ENCODE results near the gene SRPK2. TPM values are rescaled to one million over a fixed set of nuclear protein-coding genes. Genes with fewer than 3 reads are reported as not detected.
"Not testable (repeated sequence)": the region's sequence is repeated elsewhere in the genome, so short reads cannot be mapped to it uniquely, and the experiment has no call there.

SRPK2 gene
- total RNA-seq, 2 donors from 2014 or later = 60.3 to 76.2 TPM

GRCh38 chr7:105365541-105366534, 22.9 kb downstream of the SRPK2 start:
- WGBS, 2 experiments (ENCODE audit: insufficient coverage in 1 of 2, insufficient read length in 1 of 2) = 95% methylated on average over 14 to 25 of the region's 25 CpGs

GRCh38 chr7:105364684-105365083, 24.0 kb downstream of the SRPK2 start:
- WGBS, 2 experiments (ENCODE audit: insufficient coverage in 1 of 2, insufficient read length in 1 of 2) = 70 to 96% methylated on average over 2 to 3 of the region's 3 CpGs
- H3K9ac ChIP-seq (ENCODE audit: extremely low read depth, low read length, poor library complexity, severe bottlenecking) = no peak overlapping the region
- Mint-ChIP-seq H3K4me3 (no peak overlapping the region), H3K9me3 (peaks cover 26% of the 10 kb centered on the region), H3K27ac (no peak overlapping the region), H3K27me3 (ENCODE audit: insufficient read depth) (no peaks in the 10 kb centered on the region), H3K4me1 (peaks cover 2% of the 10 kb centered on the region), H3K36me3 (ENCODE audit: low read depth) (peaks cover 48% of the 10 kb centered on the region)
- H3K9me3 ChIP-seq (ENCODE audit: control insufficient read depth, low read length) = no peaks in the 10 kb centered on the region
- TF ChIP-seq CTCF (conservative IDR thresholded peaks at IDR 0.05) = no peak
- H3K4me1 ChIP-seq (ENCODE audit: control insufficient read depth, insufficient read depth, low read length) = no peaks in the 10 kb centered on the region
- H3K4me3 ChIP-seq (ENCODE audit: low read length) = no peak overlapping the region
- no peaks in the 10 kb centered on the region for H3K36me3 ChIP-seq (ENCODE audit: control insufficient read depth, insufficient read depth, low read length)
- DNase-seq = no peak
- no peaks in the 10 kb centered on the region for H3K27me3 ChIP-seq (ENCODE audit: control insufficient read depth, insufficient read depth, low read length, poor library complexity, severe bottlenecking)
- H3K27ac ChIP-seq (ENCODE audit: low read depth, low read length) = no peak overlapping the region

More at GRCh38 chr7:105365541-105366534, 22.9 kb downstream of the SRPK2 start:
- no peaks in the 10 kb centered on the region for H3K27me3 Mint-ChIP-seq (ENCODE audit: insufficient read depth)
- no peak overlapping the region for H3K27ac Mint-ChIP-seq
- H3K4me1 Mint-ChIP-seq = peaks cover 5% of the 10 kb centered on the region
- no peaks in the 10 kb centered on the region for H3K36me3 ChIP-seq (ENCODE audit: control insufficient read depth, insufficient read depth, low read length)
- H3K36me3 Mint-ChIP-seq (ENCODE audit: low read depth) = peaks cover 41% of the 10 kb centered on the region
- H3K27ac ChIP-seq (ENCODE audit: low read depth, low read length) = no peak overlapping the region
- H3K9me3 Mint-ChIP-seq = peaks cover 24% of the 10 kb centered on the region
- no peaks in the 10 kb centered on the region for H3K9me3 ChIP-seq (ENCODE audit: control insufficient read depth, low read length)
- H3K27me3 ChIP-seq (ENCODE audit: control insufficient read depth, insufficient read depth, low read length, poor library complexity, severe bottlenecking) = no peaks in the 10 kb centered on the region
- no peak overlapping the region for H3K4me3 ChIP-seq (ENCODE audit: low read length)
- H3K4me3 Mint-ChIP-seq = no peak overlapping the region
- no peak for DNase-seq
- H3K4me1 ChIP-seq (ENCODE audit: control insufficient read depth, insufficient read depth, low read length) = no peaks in the 10 kb centered on the region
- no peak for TF ChIP-seq CTCF (conservative IDR thresholded peaks at IDR 0.05)
- no peak overlapping the region for H3K9ac ChIP-seq (ENCODE audit: extremely low read depth, low read length, poor library complexity, severe bottlenecking)

GRCh38 chr7:105363657-105364056, 25.1 kb downstream of the SRPK2 start:
- not testable (repeated sequence) for H3K4me1 ChIP-seq (ENCODE audit: control insufficient read depth, insufficient read depth, low read length); H3K4me3 ChIP-seq (ENCODE audit: low read length); H3K9ac ChIP-seq (ENCODE audit: extremely low read depth, low read length, poor library complexity, severe bottlenecking); H3K4me3 Mint-ChIP-seq; H3K4me1 Mint-ChIP-seq; H3K27ac Mint-ChIP-seq; H3K27me3 ChIP-seq (ENCODE audit: control insufficient read depth, insufficient read depth, low read length, poor library complexity, severe bottlenecking); H3K9me3 ChIP-seq (ENCODE audit: control insufficient read depth, low read length); DNase-seq; H3K36me3 ChIP-seq (ENCODE audit: control insufficient read depth, insufficient read depth, low read length); H3K27ac ChIP-seq (ENCODE audit: low read depth, low read length); H3K27me3 Mint-ChIP-seq (ENCODE audit: insufficient read depth)
- peaks cover 48% of the 10 kb centered on the region for H3K36me3 Mint-ChIP-seq (ENCODE audit: low read depth)
- peaks cover 26% of the 10 kb centered on the region for H3K9me3 Mint-ChIP-seq
- 92% methylated on average over 5 of the region's 6 CpGs; no CpG with 5 or more reads in 1 of the 2 experiments for WGBS, 2 experiments (ENCODE audit: insufficient coverage in 1 of 2, insufficient read length in 1 of 2)

GRCh38 chr7:105362685-105363084, 26.0 kb downstream of the SRPK2 start:
- H3K27ac Mint-ChIP-seq; H3K4me3 ChIP-seq (ENCODE audit: low read length); H3K27ac ChIP-seq (ENCODE audit: low read depth, low read length); H3K27me3 ChIP-seq (ENCODE audit: control insufficient read depth, insufficient read depth, low read length, poor library complexity, severe bottlenecking); H3K9ac ChIP-seq (ENCODE audit: extremely low read depth, low read length, poor library complexity, severe bottlenecking); H3K4me1 ChIP-seq (ENCODE audit: control insufficient read depth, insufficient read depth, low read length); H3K4me1 Mint-ChIP-seq; H3K4me3 Mint-ChIP-seq; H3K27me3 Mint-ChIP-seq (ENCODE audit: insufficient read depth); H3K36me3 ChIP-seq (ENCODE audit: control insufficient read depth, insufficient read depth, low read length); H3K9me3 ChIP-seq (ENCODE audit: control insufficient read depth, low read length); DNase-seq: not testable (repeated sequence)
- peaks cover 48% of the 10 kb centered on the region for H3K36me3 Mint-ChIP-seq (ENCODE audit: low read depth)
- WGBS, 2 experiments (ENCODE audit: insufficient coverage in 1 of 2, insufficient read length in 1 of 2) = 92 to 95% methylated on average over 2 of the region's 5 CpGs
- peaks cover 26% of the 10 kb centered on the region for H3K9me3 Mint-ChIP-seq

- Mint-ChIP-seq H3K36me3 (ENCODE audit: low read depth) (peaks cover 47% of the 10 kb centered on the region), H3K9me3 (peaks cover 26% of the 10 kb centered on the region)
- DNase-seq; H3K36me3 ChIP-seq (ENCODE audit: control insufficient read depth, insufficient read depth, low read length); H3K4me3 Mint-ChIP-seq; H3K27me3 ChIP-seq (ENCODE audit: control insufficient read depth, insufficient read depth, low read length, poor library complexity, severe bottlenecking); H3K9ac ChIP-seq (ENCODE audit: extremely low read depth, low read length, poor library complexity, severe bottlenecking); H3K27ac ChIP-seq (ENCODE audit: low read depth, low read length); H3K9me3 ChIP-seq (ENCODE audit: control insufficient read depth, low read length); H3K4me3 ChIP-seq (ENCODE audit: low read length); H3K4me1 ChIP-seq (ENCODE audit: control insufficient read depth, insufficient read depth, low read length); H3K4me1 Mint-ChIP-seq; H3K27ac Mint-ChIP-seq; H3K27me3 Mint-ChIP-seq (ENCODE audit: insufficient read depth): not testable (repeated sequence)
- WGBS, 2 experiments (ENCODE audit: insufficient coverage in 1 of 2, insufficient read length in 1 of 2) = 97 to 99% methylated on average over 7 to 8 of the region's 8 CpGs
Observed at GRCh38 chr7:105361995-105362394, 26.7 kb downstream of the SRPK2 start.
